Activated CD4-positive, alpha-beta memory T cell treated with anti-CD3 and anti-CD28 coated beads, Interleukin-2, amount 10 ng/mL, durations not matched to agents 7 days and 5 days (primary cell): Measurements from ENCODE around the gene C19orf85. TPM values are rescaled to one million over a fixed set of nuclear protein-coding genes. Genes with fewer than 3 reads are reported as not detected.
"Not testable (repeated sequence)": the region's sequence is repeated elsewhere in the genome, so short reads cannot be mapped to it uniquely, and the experiment has no call there.

ENCODE experiments used
- CTCF ChIA-PET: fragments of 350-600 bp; sonication (Branson Sonifier 250); formaldehyde crosslinking; loops from one replicate; lab custom pipeline; 2021; ENCODE audit warnings: antibody characterized with exemption, inconsistent platforms; lab: Charles Lee
- POLR2A ChIA-PET: fragments of 350-600 bp; sonication (Branson Sonifier 250); formaldehyde crosslinking; loops from one replicate; lab custom pipeline; 2021; ENCODE audit warnings: antibody characterized with exemption; lab: Charles Lee
- DNase-seq: peaks from one replicate; pipeline ENCODE4 v3.0.0-alpha.2; 2020
- H3K27ac Mint-ChIP-seq: one replicate; pipeline ENCODE4 v1.8.0; 2021; ENCODE audit warnings: mild to moderate bottlenecking, mixed read lengths
- H3K27me3 Mint-ChIP-seq: one replicate; pipeline ENCODE4 v1.8.0; 2021; ENCODE audit warnings: mixed read lengths
- H3K36me3 Mint-ChIP-seq: one replicate; pipeline ENCODE4 v1.8.0; 2021; ENCODE audit warnings: low read depth, mixed read lengths
- H3K4me1 Mint-ChIP-seq: one replicate; pipeline ENCODE4 v1.8.0; 2021; ENCODE audit warnings: mixed read lengths
- H3K4me3 Mint-ChIP-seq: one replicate; pipeline ENCODE4 v1.8.0; 2021; ENCODE audit warnings: mild to moderate bottlenecking, mixed read lengths
- H3K9me3 Mint-ChIP-seq: one replicate; pipeline ENCODE4 v1.8.0; 2021; ENCODE audit warnings: mixed read lengths
- total RNA-seq, 2 experiments: library from RNA; stranded (reverse); gene quantifications; one replicate each; pipeline ENCODE4 v1.2.3, GENCODE V29; 2021

C19orf85 gene
- total RNA-seq, 2 experiments from 2014 or later, result not detected

GRCh38 chr19:55437410-55437809 lies 27.1 kb downstream of the C19orf85 start:
- POLR2A ChIA-PET, result interaction anchor here (1.3 kb wide), 1 partner anchor 30 kb away, joined by 7 read pairs; the partner anchor contains the start of gene UBE2S
- DNase-seq, result no peak
- Mint-ChIP-seq H3K4me1 (peaks cover 12% of the 10 kb centered on the region), H3K9me3 (peaks cover 1% of the 10 kb centered on the region), H3K36me3 (peaks cover 3% of the 10 kb centered on the region), H3K4me3 (no peak overlapping the region), H3K27me3 (peaks cover 28% of the 10 kb centered on the region), H3K27ac (no peak overlapping the region)
- CTCF ChIA-PET, result interaction anchor here (0.7 to 0.9 kb wide), 2 partner anchors 16 to 20 kb away, joined by 3 read pairs; no protein-coding TSS in a partner anchor

DNA sequence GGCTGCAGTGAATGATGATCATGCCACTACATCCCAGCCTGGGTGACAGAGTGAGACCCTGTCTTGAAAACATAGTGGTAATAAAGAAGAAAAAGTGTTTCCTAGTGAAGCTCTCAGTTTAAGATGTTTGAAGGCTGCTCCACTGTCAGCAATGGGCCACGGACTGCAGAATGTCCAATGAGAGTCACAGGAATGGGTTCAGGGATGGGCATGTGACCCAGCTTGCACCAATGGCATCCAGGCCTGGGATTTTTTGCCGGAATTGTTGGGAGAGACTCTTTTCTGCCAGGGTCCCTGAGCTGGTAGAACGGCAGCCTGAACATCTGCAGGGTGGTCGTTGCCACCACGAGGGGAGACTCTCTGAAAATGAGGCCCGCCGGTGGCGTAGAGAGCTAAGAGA lies 27.7 kb downstream of the C19orf85 start:
- H3K27ac Mint-ChIP-seq, result no peak overlapping the region
- no peak for DNase-seq
- H3K9me3 Mint-ChIP-seq, result peaks cover 5% of the 10 kb centered on the region
- H3K4me1 Mint-ChIP-seq, result peaks cover 12% of the 10 kb centered on the region
- peaks cover 3% of the 10 kb centered on the region for H3K36me3 Mint-ChIP-seq
- no peak overlapping the region for H3K4me3 Mint-ChIP-seq
- ChIA-PET CTCF (interaction anchor here (0.6 to 0.9 kb wide), 6 partner anchors 9 to 817 kb away, joined by 3 to 5 read pairs (median 4); no protein-coding TSS in a partner anchor), POLR2A (interaction anchor here (1.3 kb wide), 1 partner anchor 30 kb away, joined by 7 read pairs; the partner anchor contains the start of gene UBE2S)
- H3K27me3 Mint-ChIP-seq, result peaks cover 29% of the 10 kb centered on the region

- Mint-ChIP-seq H3K4me1 (no peaks in the 10 kb centered on the region), H3K4me3 (no peak overlapping the region), H3K9me3 (peaks cover 9% of the 10 kb centered on the region), H3K36me3 (no peaks in the 10 kb centered on the region), H3K27ac (no peak overlapping the region), H3K27me3 (peaks cover 23% of the 10 kb centered on the region)
- ChIA-PET POLR2A (no interaction called here), CTCF (no interaction called here)
- DNase-seq, result no peak
Observed at GRCh38 chr19:55435020-55435419, 29.5 kb downstream of the C19orf85 start.

DNA sequence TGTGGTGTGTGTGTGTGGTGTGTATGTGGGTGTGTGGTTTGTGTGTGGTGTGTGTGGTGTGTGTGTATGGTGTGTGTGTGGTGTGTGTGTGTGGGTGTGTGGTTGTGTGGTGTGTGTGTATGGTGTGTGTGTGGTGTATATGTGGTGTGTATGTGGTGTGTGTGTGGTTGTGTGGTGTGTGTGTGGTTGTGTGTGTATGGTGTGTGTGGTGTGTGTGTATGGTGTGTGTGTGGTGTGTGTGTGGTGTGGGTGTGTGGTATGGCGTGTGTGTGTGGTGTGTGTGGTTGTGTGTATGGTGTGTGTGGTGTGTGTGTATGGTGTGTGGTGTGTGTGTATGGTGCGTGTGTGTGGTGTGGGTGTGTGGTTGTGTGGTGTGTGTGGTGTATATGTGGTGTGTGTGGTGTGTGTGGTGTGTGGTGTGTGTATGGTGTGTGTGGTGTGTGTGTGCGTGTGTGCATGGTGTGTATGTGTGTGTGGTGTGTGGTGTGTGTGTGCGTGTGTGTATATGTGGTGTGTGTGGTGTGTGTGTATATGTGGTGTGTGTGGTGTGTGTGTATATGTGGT lies 30.1 kb downstream of the C19orf85 start:
- Mint-ChIP-seq H3K4me1 (no peaks in the 10 kb centered on the region), H3K9me3 (peaks cover 9% of the 10 kb centered on the region), H3K36me3 (no peaks in the 10 kb centered on the region), H3K27ac (no peak overlapping the region), H3K4me3 (no peak overlapping the region), H3K27me3 (peaks cover 21% of the 10 kb centered on the region)
- DNase-seq, result no peak
- CTCF ChIA-PET, result no interaction called here
- POLR2A ChIA-PET, result no interaction called here

DNA sequence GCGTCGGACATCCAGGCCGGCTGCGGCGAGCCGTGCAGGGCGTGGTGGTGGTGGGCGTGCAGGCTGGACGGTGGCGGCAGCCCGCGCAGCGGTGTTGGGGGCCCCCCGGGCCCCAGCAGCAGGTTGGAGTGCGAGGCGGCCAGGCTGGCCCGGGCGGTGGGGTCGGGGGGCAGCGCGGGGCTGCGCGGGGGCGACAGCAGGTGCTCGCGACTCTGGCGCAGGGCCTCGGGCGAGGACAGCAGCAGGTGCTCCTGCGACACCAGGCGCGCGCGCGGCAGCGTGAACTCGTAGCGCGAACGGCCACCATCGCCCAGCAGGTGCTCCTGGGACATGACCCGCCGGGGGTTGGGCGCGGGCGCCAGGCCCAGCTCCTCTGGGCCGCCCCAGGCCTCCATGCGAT lies 31.3 kb downstream of the C19orf85 start:
- H3K36me3 Mint-ChIP-seq, result no peaks in the 10 kb centered on the region

DNA sequence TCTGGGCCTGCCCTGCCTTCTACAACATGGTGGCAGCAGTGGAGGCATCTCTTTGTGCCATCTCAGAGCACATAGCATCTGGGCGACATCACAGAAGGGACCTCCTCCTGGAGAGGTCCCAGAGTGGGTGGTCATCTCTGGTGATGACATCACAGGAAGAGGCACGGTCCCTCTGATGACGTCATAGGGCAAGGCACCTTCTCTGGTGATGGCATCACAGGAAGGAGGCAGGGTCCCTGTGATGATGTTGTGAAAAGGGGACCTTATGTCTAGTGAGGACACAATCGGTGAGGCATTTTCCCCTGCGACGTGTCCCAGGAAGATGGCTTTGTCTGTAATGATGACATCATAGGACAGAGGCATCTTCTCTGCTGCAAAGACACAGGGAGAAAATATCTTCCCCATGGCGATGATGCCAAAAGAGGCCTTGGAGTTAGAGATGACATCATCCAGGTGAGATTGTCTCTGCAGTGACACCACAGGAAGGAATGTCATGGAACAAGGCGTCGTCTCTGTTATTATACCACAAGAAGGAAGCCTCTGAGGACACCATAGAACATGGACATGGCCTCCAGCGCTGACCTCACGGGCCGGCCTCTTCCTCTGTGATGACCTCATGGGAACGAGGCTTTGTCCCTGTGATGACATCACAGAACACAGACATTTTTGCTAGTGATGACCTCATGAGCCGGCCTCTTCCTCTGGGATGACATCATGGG lies 32.2 kb downstream of the C19orf85 start:
- Mint-ChIP-seq H3K36me3 (no peaks in the 10 kb centered on the region), H3K4me1 (no peaks in the 10 kb centered on the region), H3K9me3 (peaks cover 9% of the 10 kb centered on the region), H3K4me3 (no peak overlapping the region), H3K27ac (no peak overlapping the region), H3K27me3 (peaks cover 16% of the 10 kb centered on the region)
- CTCF ChIA-PET, result no interaction called here
- no peak for DNase-seq
- POLR2A ChIA-PET, result no interaction called here

More for the DNA sequence above, 31.3 kb downstream of the C19orf85 start:
- ChIA-PET POLR2A (no interaction called here), CTCF (no interaction called here)
- Mint-ChIP-seq H3K4me3 (no peak overlapping the region), H3K27me3 (peaks cover 16% of the 10 kb centered on the region), H3K4me1 (no peaks in the 10 kb centered on the region), H3K9me3 (peaks cover 9% of the 10 kb centered on the region), H3K27ac (no peak overlapping the region)
- no peak for DNase-seq

DNA sequence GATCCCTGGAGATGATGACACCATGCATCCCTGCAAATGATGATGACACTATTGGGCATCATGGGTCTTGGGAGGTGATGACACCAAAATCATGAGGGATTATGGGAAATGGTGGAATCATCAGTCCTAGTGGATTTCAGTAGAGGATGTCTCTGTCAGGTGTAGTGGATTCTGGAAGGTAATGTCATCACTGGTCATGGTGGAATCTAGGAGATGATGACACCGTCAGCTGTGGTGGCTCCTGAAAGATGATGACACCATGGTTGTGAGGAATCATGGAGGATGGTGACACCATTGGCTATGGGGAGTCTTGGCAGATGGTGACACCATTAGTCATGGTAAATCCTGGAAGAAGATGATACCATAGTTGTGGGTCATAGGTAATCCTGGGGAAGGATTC lies 33.4 kb downstream of the C19orf85 start:
- no peak for DNase-seq
- ChIA-PET CTCF (no interaction called here), POLR2A (no interaction called here)
- Mint-ChIP-seq H3K9me3 (peaks cover 9% of the 10 kb centered on the region), H3K4me3 (no peak overlapping the region), H3K27ac (no peak overlapping the region), H3K4me1 (no peaks in the 10 kb centered on the region), H3K27me3 (peaks cover 16% of the 10 kb centered on the region), H3K36me3 (no peaks in the 10 kb centered on the region)

- no peak overlapping the region for H3K4me3 Mint-ChIP-seq
- peaks cover 18% of the 10 kb centered on the region for H3K27me3 Mint-ChIP-seq
- H3K27ac Mint-ChIP-seq, result no peak overlapping the region
- peaks cover 7% of the 10 kb centered on the region for H3K4me1 Mint-ChIP-seq
- H3K9me3 Mint-ChIP-seq, result peaks cover 1% of the 10 kb centered on the region
- ChIA-PET POLR2A (interaction anchor here (1.9 kb wide), 1 partner anchor 19 kb away, joined by 5 read pairs; the partner anchor contains the start of gene UBE2S), CTCF (no interaction called here)
- DNase-seq, result no peak
- no peaks in the 10 kb centered on the region for H3K36me3 Mint-ChIP-seq
Observed at GRCh38 chr19:55426042-55426441, 38.5 kb downstream of the C19orf85 start.

GRCh38 chr19:55424518-55424917 lies 40.0 kb downstream of the C19orf85 start:
- ChIA-PET POLR2A (interaction anchor here (1.1 kb wide), 1 partner anchor 17 kb away, joined by 3 read pairs; the partner anchor contains the start of gene UBE2S), CTCF (no interaction called here)
- Mint-ChIP-seq H3K27me3 (peaks cover 21% of the 10 kb centered on the region), H3K36me3 (no peaks in the 10 kb centered on the region), H3K9me3 (no peaks in the 10 kb centered on the region), H3K27ac (no peak overlapping the region), H3K4me1 (peaks cover 16% of the 10 kb centered on the region), H3K4me3 (no peak overlapping the region)
- no peak for DNase-seq

- H3K4me1 Mint-ChIP-seq, result peaks cover 16% of the 10 kb centered on the region
- H3K27ac Mint-ChIP-seq, result no peak overlapping the region
- H3K4me3 Mint-ChIP-seq, result no peak overlapping the region
- ChIA-PET POLR2A (interaction anchor here (1.6 kb wide), 1 partner anchor 164 kb away, joined by 5 read pairs; no protein-coding TSS in a partner anchor), CTCF (no interaction called here)
- no peaks in the 10 kb centered on the region for H3K9me3 Mint-ChIP-seq
- H3K27me3 Mint-ChIP-seq, result peaks cover 19% of the 10 kb centered on the region
- H3K36me3 Mint-ChIP-seq, result no peaks in the 10 kb centered on the region
- no peak for DNase-seq
Observed at GRCh38 chr19:55423225-55424005, 41.1 kb downstream of the C19orf85 start.

DNA sequence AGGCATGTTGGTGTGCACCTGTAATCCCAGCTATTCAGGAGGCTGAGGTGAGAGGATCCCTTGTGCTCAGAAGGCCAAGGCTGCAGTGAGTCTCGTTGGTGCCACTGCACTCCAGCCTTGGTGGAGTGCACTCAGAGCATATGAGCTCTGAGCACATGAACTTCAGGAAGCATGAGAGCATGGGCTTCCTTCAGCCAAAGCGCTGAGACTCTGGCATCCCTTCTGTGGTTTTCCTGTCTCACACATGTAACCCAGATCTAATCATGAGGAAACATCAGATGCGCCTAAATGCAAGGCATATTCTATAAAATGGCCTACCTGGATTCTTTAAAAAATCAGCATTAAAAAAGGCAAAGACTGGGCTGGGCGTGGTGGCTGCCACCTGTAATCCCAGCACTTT lies 43.3 kb downstream of the C19orf85 start:
- POLR2A ChIA-PET, result interaction anchor here (1.7 kb wide), 1 partner anchor 14 kb away, joined by 6 read pairs; the partner anchor contains the start of gene UBE2S
- peaks cover 21% of the 10 kb centered on the region for H3K4me1 Mint-ChIP-seq
- H3K36me3 Mint-ChIP-seq, H3K4me3 Mint-ChIP-seq, H3K9me3 Mint-ChIP-seq, H3K27ac Mint-ChIP-seq: not testable (repeated sequence)
- peak; percentile 51 for DNase-seq
- CTCF ChIA-PET, result interaction anchor here (0.6 to 0.7 kb wide), 2 partner anchors 119 to 162 kb away, joined by 3 read pairs; no protein-coding TSS in a partner anchor
- peaks cover 20% of the 10 kb centered on the region for H3K27me3 Mint-ChIP-seq

GRCh38 chr19:55419624-55420236 lies 44.8 kb downstream of the C19orf85 start:
- peaks cover 21% of the 10 kb centered on the region for H3K4me1 Mint-ChIP-seq
- H3K27ac Mint-ChIP-seq, result no peak overlapping the region
- H3K27me3 Mint-ChIP-seq, result peaks cover 17% of the 10 kb centered on the region
- no peak for DNase-seq
- no peak overlapping the region for H3K4me3 Mint-ChIP-seq
- ChIA-PET CTCF (interaction anchor here (0.7 to 1.9 kb wide), 3 partner anchors 54 to 118 kb away, joined by 3 to 7 read pairs (median 3); no protein-coding TSS in a partner anchor), POLR2A (interaction anchor here (4.5 kb wide), 1 partner anchor 13 kb away, joined by 22 read pairs; the partner anchor contains the start of gene UBE2S)
- no peaks in the 10 kb centered on the region for H3K36me3 Mint-ChIP-seq
- no peaks in the 10 kb centered on the region for H3K9me3 Mint-ChIP-seq
